Progenitor cell of endocrine pancreas (in vitro differentiated cells): ENCODE measurements around the gene MAN1A1. TPM values are rescaled to one million over a fixed set of nuclear protein-coding genes. Genes with fewer than 3 reads are reported as not detected.

ENCODE experiments used
- DNase-seq: peaks from one replicate; pipeline ENCODE4 v3.0.0; 2021; ENCODE audit warnings: low spot score; ENCODE audit not compliant: unreplicated experiment
- H3K27ac Mint-ChIP-seq: 2 replicates; pipeline ENCODE4 v1.8.0; 2021; ENCODE audit warnings: mild to moderate bottlenecking, moderate library complexity, mixed read lengths
- H3K27me3 Mint-ChIP-seq: 2 replicates; pipeline ENCODE4 v1.8.0; 2021; ENCODE audit warnings: mixed read lengths
- H3K36me3 Mint-ChIP-seq: 2 replicates; pipeline ENCODE4 v1.8.0; 2022; ENCODE audit warnings: mixed read lengths; ENCODE audit not compliant: insufficient read depth
- H3K4me1 Mint-ChIP-seq: 2 replicates; pipeline ENCODE4 v1.8.0; 2021; ENCODE audit warnings: low read depth, mixed read lengths
- H3K4me3 Mint-ChIP-seq: 2 replicates; pipeline ENCODE4 v1.8.0; 2021; ENCODE audit warnings: low read depth, mild to moderate bottlenecking, moderate library complexity, mixed read lengths
- H3K9me3 Mint-ChIP-seq: 2 replicates; pipeline ENCODE4 v1.8.0; 2021; ENCODE audit warnings: low read depth, mixed read lengths
- CTCF ChIP-seq: fragments of 200-600 bp; sonication (generic); IDR thresholded peaks from one replicate; pipeline ENCODE4 v1.5.0; 2021; ENCODE audit warnings: antibody characterized with exemption, mild to moderate bottlenecking; ENCODE audit not compliant: unreplicated experiment
- total RNA-seq: library from RNA; stranded (reverse); gene quantifications from 2 replicates; pipeline ENCODE4 v1.2.1, GENCODE V29; 2021

Gene MAN1A1
- total RNA-seq, 1 donor from 2014 or later, result 27.6 TPM

- Mint-ChIP-seq H3K27ac (no peak overlapping the region), H3K4me3 (no peak overlapping the region), H3K4me1 (peaks cover 8% of the 10 kb centered on the region), H3K36me3 (peaks cover 1% of the 10 kb centered on the region), H3K27me3 (peaks cover 3% of the 10 kb centered on the region), H3K9me3 (peaks cover 3% of the 10 kb centered on the region)
- no peak for DNase-seq
- no peak for TF ChIP-seq CTCF
Observed at GRCh38 chr6:119162134-119162775, 187.3 kb downstream of the MAN1A1 start.

- Mint-ChIP-seq H3K9me3 (peaks cover 3% of the 10 kb centered on the region), H3K4me3 (no peak overlapping the region), H3K27me3 (peaks cover 3% of the 10 kb centered on the region), H3K4me1 (peaks cover 8% of the 10 kb centered on the region), H3K36me3 (peaks cover 1% of the 10 kb centered on the region), H3K27ac (no peak overlapping the region)
- no peak for TF ChIP-seq CTCF
- DNase-seq, result no peak
Observed at GRCh38 chr6:119161438-119161837, 188.1 kb downstream of the MAN1A1 start.

- Mint-ChIP-seq H3K36me3 (peaks cover 1% of the 10 kb centered on the region), H3K27me3 (peaks cover 3% of the 10 kb centered on the region), H3K9me3 (peaks cover 3% of the 10 kb centered on the region), H3K4me3 (no peak overlapping the region), H3K27ac (no peak overlapping the region), H3K4me1 (peaks cover 8% of the 10 kb centered on the region)
- TF ChIP-seq CTCF, result no peak
- DNase-seq, result no peak
Observed at GRCh38 chr6:119160911-119161310, 188.7 kb downstream of the MAN1A1 start.

- Mint-ChIP-seq H3K27ac (no peak overlapping the region), H3K9me3 (peaks cover 3% of the 10 kb centered on the region), H3K27me3 (peaks cover 6% of the 10 kb centered on the region), H3K36me3 (peaks cover 1% of the 10 kb centered on the region), H3K4me1 (peaks cover 10% of the 10 kb centered on the region), H3K4me3 (no peak overlapping the region)
- TF ChIP-seq CTCF, result no peak
- DNase-seq, result no peak
Observed at GRCh38 chr6:119158057-119158848, 191.3 kb downstream of the MAN1A1 start.

GRCh38 chr6:119157506-119157815 is 192.1 kb downstream of the MAN1A1 start:
- peaks cover 6% of the 10 kb centered on the region for H3K27me3 Mint-ChIP-seq
- peaks cover 6% of the 10 kb centered on the region for H3K4me1 Mint-ChIP-seq
- no peak for TF ChIP-seq CTCF
- no peak for DNase-seq
- H3K27ac Mint-ChIP-seq, result no peak overlapping the region
- peaks cover 1% of the 10 kb centered on the region for H3K36me3 Mint-ChIP-seq
- no peak overlapping the region for H3K4me3 Mint-ChIP-seq
- peaks cover 3% of the 10 kb centered on the region for H3K9me3 Mint-ChIP-seq
